ENCODE data around the gene YAF2. TPM values are rescaled to one million over a fixed set of nuclear protein-coding genes. Genes with fewer than 3 reads are reported as not detected.
"Not testable (repeated sequence)": the region's sequence is repeated elsewhere in the genome, so short reads cannot be mapped to it uniquely, and the experiment has no call there.

The YAF2 gene
- total RNA-seq, 4 donors from 2014 or later: 56.7 to 92.2 (median 70.5) TPM

- Histone ChIP-seq H3K9me3 (no peaks in the 10 kb centered on the region), H3K27me3 (no peaks in the 10 kb centered on the region), H3K27ac (peak overlapping the region; percentile 81 to 95 (median 91)), H3K4me1 (peaks cover 47 to 59% of the 10 kb centered on the region in 2 donors), H3K4me3 (replicated peaks in 1 of 3) (no peak overlapping the region), H3K36me3 (no peaks in the 10 kb centered on the region)
- TF ChIP-seq CTCF (IDR thresholded peaks at IDR 0.05): no peak
- TF ChIP-seq POLR2A (IDR thresholded peaks at IDR 0.05): no peak
- DNase-seq: no peak
- intact Hi-C loops (cut with DNase I): loop anchor here (5.0 kb wide), 1 partner anchor 92 kb away; the partner anchor contains the start of genes PPHLN1 and ZCRB1
- 60 to 82% methylated on average over 2 of the region's 2 CpGs for WGBS, 2 donors
Measured at GRCh38 chr12:42234970-42235369, 3.1 kb downstream of the YAF2 start.

- H3K36me3 ChIP-seq; H3K4me3 ChIP-seq (replicated peaks in 1 of 3); DNase-seq; H3K27ac ChIP-seq; intact Hi-C loops (cut with DNase I); H3K27me3 ChIP-seq; H3K9me3 ChIP-seq: not testable (repeated sequence)
- peaks cover 3 to 15% of the 10 kb centered on the region in 2 donors for H3K4me1 ChIP-seq
- WGBS, 2 donors: 100% methylated on average over 1 of the region's 30 CpGs; no CpG with 5 or more reads in 1 of the 2 donors
Measured at GRCh38 chr12:42227525-42227924, 10.5 kb downstream of the YAF2 start.

GRCh38 chr12:42224501-42224900, 13.5 kb downstream of the YAF2 start:
- H3K4me3 ChIP-seq (replicated peaks in 1 of 3); H3K4me1 ChIP-seq; H3K9me3 ChIP-seq; H3K27me3 ChIP-seq; H3K36me3 ChIP-seq; DNase-seq; intact Hi-C loops (cut with DNase I); H3K27ac ChIP-seq: not testable (repeated sequence)
- WGBS, 2 donors: 98% methylated on average over 5 of the region's 5 CpGs

- Histone ChIP-seq H3K27me3 (no peaks in the 10 kb centered on the region), H3K4me3 (replicated peaks in 1 of 3) (no peak overlapping the region), H3K9me3 (no peaks in the 10 kb centered on the region), H3K27ac (no peak overlapping the region), H3K36me3 (no peaks in the 10 kb centered on the region), H3K4me1 (peaks cover 0 to 4% of the 10 kb centered on the region in 2 donors)
- TF ChIP-seq POLR2A (IDR thresholded peaks at IDR 0.05) (no peak), CTCF (IDR thresholded peaks at IDR 0.05) (no peak)
- intact Hi-C loops (cut with DNase I): no loop called here
- DNase-seq: no peak
- 98 to 99% methylated on average over 1 of the region's 1 CpG for WGBS, 2 donors
Measured at GRCh38 chr12:42222724-42223123, 15.3 kb downstream of the YAF2 start.

GRCh38 chr12:42221726-42222125, 16.3 kb downstream of the YAF2 start:
- Histone ChIP-seq H3K27ac (no peak overlapping the region), H3K27me3 (no peaks in the 10 kb centered on the region), H3K4me1 (peaks cover 0 to 7% of the 10 kb centered on the region in 2 donors), H3K36me3 (no peaks in the 10 kb centered on the region), H3K9me3 (no peaks in the 10 kb centered on the region), H3K4me3 (replicated peaks in 1 of 3) (no peak overlapping the region)
- intact Hi-C loops (cut with DNase I): no loop called here
- WGBS, 2 donors: 83% methylated on average over 2 of the region's 2 CpGs
- DNase-seq: no peak
- TF ChIP-seq POLR2A (IDR thresholded peaks at IDR 0.05): no peak
- TF ChIP-seq CTCF (IDR thresholded peaks at IDR 0.05): no peak

- Histone ChIP-seq H3K9me3 (no peaks in the 10 kb centered on the region), H3K36me3 (no peaks in the 10 kb centered on the region), H3K27ac (no peak overlapping the region), H3K27me3 (no peaks in the 10 kb centered on the region), H3K4me3 (replicated peaks in 1 of 3) (no peak overlapping the region), H3K4me1 (peaks cover 16 to 19% of the 10 kb centered on the region in 2 donors)
- TF ChIP-seq CTCF (IDR thresholded peaks at IDR 0.05) (no peak), POLR2A (IDR thresholded peaks at IDR 0.05) (no peak)
- intact Hi-C loops (cut with DNase I): no loop called here
- DNase-seq: no peak
Measured at GRCh38 chr12:42217656-42218055, 20.4 kb downstream of the YAF2 start.
